ENCODE data around the gene ENOSF1.

GRCh38 chr18:634551-635045, 77.8 kb downstream of the ENOSF1 start:
- TF ChIP-seq CTCF (IDR thresholded peaks at IDR 0.05): no peak
- TF ChIP-seq YY1 (IDR thresholded peaks at IDR 0.05; ENCODE audit: low read depth): no peak
- TF ChIP-seq EP300 (IDR thresholded peaks at IDR 0.05; ENCODE audit: borderline replicate concordance in 1 of 2, low read depth in 1 of 2, low read length in 1 of 2): no peak
- TF ChIP-seq EZH2phosphoT487 (IDR thresholded peaks at IDR 0.05; ENCODE audit: borderline replicate concordance, low read depth): no peak
- TF ChIP-seq ELF1 (IDR thresholded peaks at IDR 0.05): no peak
- no peak for TF ChIP-seq FOXM1 (IDR thresholded peaks at IDR 0.05; ENCODE audit: low read depth)
- no peak for TF ChIP-seq JUND (IDR thresholded peaks at IDR 0.05)
- TF ChIP-seq POLR2AphosphoS5 (IDR thresholded peaks at IDR 0.05; ENCODE audit: low read depth, low read length): no peak
- TF ChIP-seq RAD21 (IDR thresholded peaks at IDR 0.05; ENCODE audit: low read length): no peak
- TF ChIP-seq CHD2 (IDR thresholded peaks at IDR 0.05; ENCODE audit: low read length, partially characterized antibody): no peak

Data from SK-N-SH (cell line).